ENCODE data around the gene SOCS4.
"Not testable (repeated sequence)": the region's sequence is repeated elsewhere in the genome, so short reads cannot be mapped to it uniquely, and the experiment has no call there.

Gene SOCS4, protein sequence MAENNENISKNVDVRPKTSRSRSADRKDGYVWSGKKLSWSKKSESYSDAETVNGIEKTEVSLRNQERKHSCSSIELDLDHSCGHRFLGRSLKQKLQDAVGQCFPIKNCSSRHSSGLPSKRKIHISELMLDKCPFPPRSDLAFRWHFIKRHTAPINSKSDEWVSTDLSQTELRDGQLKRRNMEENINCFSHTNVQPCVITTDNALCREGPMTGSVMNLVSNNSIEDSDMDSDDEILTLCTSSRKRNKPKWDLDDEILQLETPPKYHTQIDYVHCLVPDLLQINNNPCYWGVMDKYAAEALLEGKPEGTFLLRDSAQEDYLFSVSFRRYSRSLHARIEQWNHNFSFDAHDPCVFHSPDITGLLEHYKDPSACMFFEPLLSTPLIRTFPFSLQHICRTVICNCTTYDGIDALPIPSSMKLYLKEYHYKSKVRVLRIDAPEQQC

DNA sequence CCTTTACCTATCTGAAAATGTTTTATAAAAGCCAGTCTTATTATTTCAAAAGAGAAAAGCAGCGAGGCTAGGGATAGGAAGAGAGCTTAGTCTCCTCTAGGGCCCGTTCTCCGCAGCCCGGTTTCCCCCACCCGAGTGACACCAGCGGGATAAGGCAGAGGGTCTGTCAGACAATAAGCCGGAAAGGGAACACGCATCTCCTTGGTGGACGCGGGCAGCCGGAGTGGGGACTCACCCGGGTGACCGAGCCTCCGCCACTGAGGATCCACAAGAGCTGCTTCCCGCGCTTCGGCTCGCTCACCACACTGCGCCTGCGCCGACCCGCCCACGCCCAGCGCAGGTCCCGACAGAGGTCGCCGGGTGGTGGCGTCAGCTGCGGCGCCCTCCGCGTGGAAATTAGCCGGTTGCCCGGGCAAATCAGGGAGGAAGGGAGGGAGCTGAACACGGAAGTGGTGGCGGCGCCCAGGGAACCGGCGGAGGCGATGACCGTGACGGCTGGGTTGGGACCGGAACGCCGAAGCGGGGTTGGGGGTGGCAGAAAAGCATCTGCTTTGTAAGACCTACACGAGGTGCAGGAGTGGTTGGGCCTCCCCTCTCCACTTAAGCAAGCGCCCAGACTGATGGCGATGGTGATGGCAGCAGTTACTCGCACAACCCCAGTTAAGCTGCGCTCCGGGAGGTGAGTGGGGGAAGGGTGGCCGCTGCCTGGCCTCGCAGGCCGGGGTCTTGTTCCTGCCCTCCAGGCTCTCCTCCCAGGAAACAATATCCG lies at the start of gene SOCS4, which contains the start of gene WDHD1:
Gene SOCS4, plus strand, starts transcription at position 444 of the 769 bp plus-strand sequence. CDS start 15,806 bp downstream, outside the sequence.
Gene WDHD1, minus strand, starts transcription at position 307 of the 769 bp plus-strand sequence. CDS start 312 bp downstream, outside the sequence.
- peak; percentile 93 to 94 for ATAC-seq

DNA sequence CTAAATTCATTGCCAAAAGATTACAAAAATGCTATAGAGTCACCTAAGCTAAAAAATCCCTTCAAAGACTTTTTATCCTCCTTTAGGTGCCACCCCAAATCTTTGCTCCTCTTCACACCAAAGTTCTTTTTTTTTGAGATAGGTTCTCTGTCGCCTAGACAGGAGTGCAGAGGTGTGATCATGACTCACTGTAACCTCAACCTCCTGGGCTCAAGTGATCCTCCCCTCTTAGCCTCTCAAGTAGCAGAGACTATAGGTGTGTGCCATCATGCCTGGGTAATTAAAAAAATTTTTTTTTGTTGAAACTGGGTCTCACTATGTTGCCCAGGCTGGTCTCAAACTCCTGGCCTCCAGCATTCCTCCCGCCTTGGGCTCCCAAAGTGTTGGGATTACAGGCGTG lies 48.0 kb upstream of the SOCS4 start:
- peak in 1 of 2 donors; percentile 27 for ATAC-seq

DNA sequence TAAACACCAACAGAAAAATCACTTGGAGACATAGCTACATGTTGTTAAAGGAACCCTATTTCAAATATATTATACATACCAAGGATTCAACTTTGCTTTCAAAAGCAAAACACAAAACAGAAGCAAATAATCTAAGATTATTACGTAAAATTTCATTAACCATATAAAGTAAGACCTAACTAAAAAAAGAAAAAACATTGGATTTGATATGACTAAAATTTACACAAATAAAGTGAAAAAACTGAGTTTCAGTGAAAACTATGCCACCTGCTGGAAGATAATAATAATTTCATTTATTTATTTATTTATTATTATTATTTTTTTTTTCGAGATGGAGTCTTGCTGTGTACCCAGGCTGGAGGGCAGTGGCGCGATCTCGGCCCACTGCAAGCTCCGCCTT lies 45.3 kb upstream of the SOCS4 start:
- ATAC-seq = no peak

DNA sequence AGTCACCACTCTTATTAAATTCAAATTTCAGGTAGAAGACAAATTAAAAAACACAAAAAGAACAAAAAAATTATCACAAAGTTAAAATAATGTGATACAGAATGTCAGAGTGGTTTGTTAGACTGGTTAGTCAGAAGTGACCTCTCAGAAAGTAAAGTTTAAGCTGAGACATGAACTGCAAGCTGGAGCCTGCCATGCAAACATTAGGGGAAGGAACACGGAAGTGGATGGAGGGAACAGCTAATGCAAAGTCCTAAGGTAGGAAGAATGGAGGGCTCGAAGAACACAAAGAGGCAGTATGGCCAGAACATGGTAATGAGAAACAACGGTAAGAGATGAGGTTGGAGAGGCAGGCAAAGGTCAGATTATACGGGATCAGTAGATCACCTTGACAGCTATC lies 41.9 kb upstream of the SOCS4 start:
- ATAC-seq = no peak

DNA sequence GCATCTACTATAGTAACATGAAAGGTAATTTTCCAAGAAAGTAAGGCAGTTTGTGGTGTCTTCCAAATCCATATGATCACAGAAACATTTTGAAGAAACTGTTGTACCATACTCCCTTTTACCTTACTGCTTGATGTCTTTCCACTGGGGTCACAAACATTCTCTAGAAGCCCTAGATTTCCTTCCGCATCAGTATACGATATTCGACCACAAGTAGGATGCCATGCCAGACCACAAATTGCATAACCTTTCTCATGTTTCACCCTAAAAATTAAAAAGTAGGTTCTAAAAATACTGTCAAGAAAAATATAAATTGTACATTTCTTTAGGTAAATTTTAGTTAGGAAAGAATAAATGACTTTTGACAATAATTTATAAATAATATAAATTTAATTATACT lies 26.7 kb upstream of the SOCS4 start:
- ATAC-seq = no peak

DNA sequence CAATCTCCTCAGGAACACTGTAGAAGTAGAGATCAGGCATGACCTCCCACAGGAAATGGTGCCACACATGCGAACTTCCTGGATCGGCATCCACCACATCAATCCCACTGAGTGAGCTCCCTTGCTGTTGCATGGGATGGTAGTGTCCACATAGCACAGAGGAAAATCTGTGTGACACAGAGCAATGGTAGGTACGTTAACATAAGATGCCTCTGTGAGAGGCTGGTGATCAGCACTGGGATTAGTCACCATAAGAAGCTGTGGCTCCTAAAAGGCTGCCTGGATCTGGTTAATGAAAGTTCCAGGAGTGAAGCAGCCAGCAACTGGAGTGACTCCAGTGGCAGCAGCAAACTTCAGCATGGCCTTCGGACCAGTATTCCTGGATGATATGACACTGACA lies 22.0 kb upstream of the SOCS4 start:
- no peak for ATAC-seq

DNA sequence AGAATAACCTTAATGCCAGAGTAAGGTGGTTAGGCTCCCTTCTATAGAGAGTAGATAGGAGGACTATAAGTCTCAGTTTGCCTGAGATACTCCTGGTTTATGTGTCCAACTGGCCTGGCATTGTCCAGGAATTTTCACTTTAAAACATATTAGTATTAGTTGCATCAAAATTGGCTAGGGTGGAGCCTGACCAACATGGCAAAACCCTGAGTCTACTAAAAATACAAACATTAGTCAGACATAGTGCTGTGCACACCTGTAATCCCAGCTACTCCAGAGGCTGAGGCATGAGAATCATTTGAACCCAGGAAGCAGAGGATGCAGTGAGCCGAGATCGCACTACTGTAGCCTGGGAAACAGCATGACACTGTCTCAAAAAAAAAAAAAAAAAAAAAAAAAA lies 12.0 kb upstream of the SOCS4 start:
- ATAC-seq = no peak

DNA sequence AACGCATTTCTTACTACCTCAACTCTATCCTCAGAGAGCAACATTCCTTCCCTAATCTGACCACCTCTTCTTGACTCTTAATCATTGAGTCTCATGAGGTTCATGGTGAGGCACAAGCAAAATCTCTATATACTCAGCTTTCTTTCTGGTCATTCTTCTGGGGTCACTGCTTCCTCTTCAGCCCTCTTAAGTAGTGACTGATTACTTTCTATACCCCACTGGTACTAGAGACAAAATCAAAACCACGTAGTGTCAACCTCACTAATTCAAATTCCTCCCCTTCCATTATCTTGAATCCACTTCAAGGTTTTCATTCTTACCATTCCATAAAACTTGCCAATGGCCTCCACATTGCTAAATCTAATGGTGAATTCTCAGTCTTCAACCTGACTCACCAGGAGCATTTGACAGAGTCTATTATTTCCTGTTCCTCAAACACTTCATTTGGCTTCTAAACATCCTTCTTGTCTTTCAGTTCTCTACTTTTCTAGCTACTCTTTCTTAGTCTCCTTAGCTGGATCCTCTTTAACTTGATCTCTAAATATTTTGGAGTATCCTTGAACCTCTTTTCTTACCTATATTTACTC lies 7.0 kb upstream of the SOCS4 start:
- ATAC-seq = no peak

DNA sequence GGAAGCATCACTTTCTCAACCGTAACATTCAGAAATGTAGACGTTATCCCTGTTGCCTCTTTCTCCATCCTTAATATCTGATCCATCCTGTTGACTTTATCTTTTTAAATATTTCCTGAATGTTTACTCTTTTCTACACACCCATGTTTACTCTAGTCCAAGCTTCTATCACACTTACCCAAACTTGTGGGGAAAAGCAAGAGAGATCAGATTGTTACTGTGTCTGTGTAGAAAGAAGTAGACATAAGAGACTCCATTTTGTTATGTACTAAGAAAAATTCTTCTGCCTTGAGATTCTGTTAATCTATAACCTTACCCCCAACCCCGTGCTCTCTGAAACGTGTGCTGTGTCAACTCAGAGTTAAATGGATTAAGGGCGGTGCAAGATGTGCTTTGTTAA lies 2.7 kb upstream of the SOCS4 start:
- not testable (repeated sequence) for ATAC-seq

DNA sequence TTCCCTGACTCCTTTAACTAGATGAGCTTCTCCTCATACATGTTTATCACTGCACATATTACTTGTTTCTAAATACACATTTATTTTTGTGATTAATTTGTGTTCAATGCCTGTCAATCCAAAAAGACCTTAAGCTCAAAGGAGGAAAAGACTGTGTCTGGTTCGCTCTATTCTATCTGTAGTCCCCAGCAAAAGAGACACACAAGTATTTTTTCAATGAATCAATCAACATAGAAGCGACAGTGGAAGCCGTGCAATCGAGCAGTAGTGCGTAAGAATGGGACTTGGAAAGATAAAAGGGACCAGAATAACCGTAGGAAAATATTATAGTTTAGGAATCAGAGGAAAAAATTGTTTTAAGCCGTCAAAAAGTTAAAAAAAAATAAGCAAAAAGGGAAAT lies 1.1 kb upstream of the SOCS4 start:
- ATAC-seq = no peak

DNA sequence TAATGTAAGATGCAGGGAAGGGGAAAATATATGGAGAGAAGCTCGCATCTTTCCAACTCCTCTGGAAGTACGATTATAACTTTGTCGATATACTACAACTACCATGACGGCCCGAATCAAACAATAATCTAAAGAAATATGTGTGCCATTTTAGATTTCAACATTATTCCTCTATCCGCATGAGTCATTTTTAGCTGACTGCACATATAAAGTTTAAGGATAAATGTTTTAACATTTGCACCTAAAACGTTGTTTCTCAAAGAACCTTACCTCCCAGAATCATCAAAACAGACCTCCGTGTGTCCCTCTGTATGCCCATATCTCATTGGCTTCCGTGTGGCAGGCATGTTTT lies 619 bp upstream of the SOCS4 start:
- no peak for ATAC-seq

DNA sequence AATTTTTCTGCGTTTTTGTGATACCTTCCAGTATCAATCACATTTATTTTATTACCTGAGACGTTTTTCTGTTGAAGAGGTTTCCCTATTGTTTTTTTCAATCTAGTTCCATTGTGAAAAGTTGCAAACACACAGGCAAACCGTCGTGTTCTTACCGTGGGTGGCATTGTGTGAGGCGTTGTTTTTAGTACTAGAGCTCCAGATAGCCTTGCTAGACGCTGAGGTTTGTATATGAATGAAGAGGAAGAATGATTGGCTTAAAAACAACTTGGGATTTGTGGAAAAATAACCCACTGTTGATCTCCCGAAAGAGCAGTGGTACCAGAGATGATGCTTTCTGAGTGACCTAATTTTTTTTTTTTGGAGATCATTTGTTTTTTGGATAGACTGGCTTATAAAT lies 1.0 kb downstream of the SOCS4 start:
- ATAC-seq = no peak

DNA sequence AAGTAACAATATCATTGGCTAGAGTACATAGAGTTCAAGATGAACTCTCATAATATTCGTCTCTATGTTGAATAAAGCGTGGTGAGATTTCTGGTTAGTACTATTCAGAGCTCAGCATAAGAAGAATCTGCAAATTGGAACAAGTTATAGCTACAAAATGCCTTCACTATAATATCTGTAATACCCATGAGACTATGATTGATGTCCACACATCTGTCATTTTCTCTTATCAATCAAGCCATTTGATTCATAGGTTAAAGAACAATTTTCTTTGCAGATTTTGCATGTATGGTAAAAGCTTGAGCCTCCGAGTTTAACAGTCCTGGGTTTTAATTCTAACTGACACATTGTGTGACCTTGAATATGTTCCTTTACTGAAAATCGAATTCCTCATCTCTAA lies 1.4 kb downstream of the SOCS4 start:
- ATAC-seq = no peak

DNA sequence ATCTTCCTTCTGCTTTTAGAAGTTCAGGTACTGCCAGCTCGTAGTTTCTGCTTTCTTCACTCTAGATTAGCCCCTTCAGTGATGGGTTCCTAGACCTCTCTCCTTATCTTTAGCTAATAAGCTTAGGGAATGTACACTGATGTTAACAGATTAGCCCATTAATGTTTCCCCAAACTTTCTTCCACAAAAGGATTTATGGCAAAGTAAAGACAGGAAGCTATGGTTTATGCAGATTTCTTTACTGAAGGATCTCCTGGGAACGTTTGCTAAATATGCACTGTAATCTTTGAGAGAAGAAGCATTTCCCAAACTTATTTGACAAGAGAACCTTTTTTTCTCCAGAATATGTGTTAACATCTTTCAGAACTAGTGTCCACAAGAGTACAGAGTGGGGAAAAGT lies 4.2 kb downstream of the SOCS4 start:
- no peak for ATAC-seq

DNA sequence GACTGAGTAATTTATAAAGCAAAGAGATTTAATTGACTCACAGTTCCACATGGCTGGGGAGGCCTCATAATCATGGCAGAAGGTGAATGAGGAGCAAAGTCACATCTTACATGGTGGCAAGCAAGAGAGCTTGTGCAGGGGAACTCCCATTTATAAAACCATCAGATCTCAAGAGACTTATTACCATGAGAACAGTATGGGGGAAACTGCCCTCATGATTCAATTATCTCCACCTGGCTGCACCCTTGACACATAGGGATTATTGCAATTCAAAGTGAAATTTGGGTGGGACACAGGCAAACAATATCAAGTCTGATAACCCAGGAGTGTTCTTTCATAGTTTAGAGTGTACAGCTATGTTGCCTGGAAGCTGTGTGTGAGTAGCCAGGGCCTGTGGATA lies 11.0 kb downstream of the SOCS4 start:
- not testable (repeated sequence) for ATAC-seq

DNA sequence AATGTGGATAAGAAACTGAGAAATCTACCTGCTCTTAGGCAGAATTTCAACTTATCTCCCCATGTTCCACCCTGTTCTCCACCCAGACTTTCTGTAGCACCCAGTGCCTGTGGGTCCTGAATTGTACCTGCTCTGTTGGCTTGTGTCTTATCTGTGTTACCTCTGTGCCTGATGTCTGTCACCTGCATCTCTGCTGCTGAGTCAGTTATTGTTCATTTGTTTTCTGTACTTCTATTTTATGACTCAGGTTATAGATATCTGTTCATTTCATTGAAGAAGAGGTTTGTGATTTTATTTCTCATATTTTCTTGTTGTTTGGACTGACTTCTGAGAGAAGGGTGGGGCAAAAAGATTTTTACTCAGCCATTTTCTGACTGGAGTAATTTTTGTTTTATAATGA lies 11.7 kb downstream of the SOCS4 start:
- ATAC-seq = peak; percentile 86 to 95

DNA sequence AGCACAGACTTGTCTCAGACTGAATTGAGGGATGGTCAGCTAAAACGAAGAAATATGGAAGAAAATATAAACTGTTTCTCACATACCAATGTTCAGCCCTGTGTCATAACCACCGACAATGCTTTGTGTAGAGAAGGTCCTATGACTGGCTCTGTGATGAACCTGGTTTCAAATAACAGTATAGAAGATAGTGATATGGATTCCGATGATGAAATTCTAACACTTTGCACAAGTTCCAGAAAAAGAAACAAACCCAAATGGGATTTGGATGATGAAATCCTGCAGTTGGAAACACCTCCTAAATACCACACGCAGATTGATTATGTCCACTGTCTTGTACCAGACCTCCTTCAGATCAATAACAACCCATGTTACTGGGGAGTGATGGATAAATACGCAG lies 16.5 kb downstream of the SOCS4 start:
- no peak for ATAC-seq

DNA sequence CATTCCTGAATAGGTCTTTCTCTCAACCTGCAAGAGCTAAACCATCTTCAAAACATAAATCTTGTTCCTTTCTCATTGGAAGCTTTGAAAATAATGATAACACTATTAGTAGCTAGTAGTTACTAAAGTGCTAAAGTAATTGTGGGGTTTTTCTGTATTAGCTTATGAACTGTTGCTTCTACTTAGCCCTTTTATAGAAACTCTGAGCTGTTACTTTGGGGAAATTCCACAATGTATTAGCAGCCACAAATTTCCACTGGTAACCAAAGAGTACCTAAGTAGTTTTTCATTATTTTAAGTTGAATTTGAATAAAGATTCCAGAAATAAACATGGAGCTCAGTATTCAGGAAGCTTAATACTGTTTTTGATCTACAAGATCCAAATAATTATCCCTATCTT lies 18.1 kb downstream of the SOCS4 start:
- ATAC-seq = peak in 1 of 2 donors; percentile 66

DNA sequence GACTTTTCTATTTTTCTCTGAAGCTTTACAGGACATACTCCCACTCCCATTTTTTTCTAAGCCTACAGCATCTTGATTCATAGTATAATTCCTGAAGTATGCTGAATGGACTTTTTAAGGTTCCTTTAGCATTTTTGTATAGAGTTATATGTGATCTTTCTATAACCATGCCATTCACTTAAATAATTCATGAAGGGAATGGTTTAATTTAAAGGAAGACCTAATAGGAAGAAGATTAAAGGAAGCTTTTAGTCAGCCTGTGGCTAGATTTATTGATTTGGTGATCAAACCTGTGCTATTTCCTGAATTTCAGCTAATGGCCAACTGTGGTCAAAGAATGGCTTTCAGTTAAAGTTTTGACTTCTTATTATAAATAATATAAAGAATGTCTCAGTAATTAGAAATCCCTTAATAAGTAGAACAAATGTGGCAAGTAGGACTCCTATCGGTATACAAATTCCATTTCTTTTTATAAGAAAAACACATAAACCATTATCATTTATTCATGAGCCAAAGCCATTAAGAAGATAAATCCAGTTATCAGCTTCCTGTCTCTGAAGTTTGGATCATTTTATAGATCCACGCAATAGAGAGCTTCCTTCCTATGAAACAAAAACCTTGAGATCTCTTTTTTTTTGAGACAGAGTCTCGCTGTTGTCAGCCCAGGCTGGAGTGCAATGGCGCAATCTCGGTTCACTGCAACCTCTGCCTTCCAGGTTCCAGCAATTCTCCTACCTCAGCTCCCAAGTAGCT lies 20.4 kb downstream of the SOCS4 start:
- no peak for ATAC-seq

DNA sequence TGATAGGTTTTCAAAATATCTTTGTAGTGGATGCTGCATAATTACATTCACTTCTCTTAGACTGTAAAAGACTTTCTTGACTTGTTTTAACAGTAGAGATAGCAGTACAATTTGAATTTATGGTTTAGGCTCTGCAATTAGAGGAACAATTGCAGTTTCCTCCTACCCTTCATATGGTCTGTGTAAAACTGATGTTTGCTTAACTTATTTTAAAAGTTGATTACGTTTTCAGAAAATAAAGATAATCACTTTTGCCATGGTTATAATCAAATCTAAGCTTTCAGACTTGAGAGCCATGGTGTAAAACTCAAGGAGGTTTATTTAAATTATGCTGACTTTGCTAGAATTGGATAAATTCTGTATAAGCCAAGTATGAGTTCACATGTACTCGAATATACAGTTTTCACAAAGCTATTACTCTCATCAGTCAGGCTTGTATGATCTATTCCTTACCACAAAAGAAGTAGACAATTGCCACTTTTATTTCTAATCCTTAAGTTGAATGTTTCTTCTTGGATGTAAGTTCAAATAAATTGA lies 21.9 kb downstream of the SOCS4 start:
- no peak for ATAC-seq

DNA sequence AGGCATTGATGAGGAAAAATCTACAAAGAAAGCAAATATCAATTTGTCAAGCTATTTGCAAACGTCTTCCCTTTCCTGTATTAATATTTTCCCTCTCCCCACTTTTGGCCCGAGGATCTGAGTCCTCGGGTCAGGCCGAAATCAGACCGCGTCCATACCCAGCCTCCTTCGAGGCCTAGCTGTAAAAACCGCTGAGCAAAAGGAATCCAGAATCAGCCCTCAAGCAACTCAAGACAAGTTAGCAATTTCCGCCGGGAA lies 24.1 kb downstream of the SOCS4 start:
- peak; percentile 1 to 2 for ATAC-seq

DNA sequence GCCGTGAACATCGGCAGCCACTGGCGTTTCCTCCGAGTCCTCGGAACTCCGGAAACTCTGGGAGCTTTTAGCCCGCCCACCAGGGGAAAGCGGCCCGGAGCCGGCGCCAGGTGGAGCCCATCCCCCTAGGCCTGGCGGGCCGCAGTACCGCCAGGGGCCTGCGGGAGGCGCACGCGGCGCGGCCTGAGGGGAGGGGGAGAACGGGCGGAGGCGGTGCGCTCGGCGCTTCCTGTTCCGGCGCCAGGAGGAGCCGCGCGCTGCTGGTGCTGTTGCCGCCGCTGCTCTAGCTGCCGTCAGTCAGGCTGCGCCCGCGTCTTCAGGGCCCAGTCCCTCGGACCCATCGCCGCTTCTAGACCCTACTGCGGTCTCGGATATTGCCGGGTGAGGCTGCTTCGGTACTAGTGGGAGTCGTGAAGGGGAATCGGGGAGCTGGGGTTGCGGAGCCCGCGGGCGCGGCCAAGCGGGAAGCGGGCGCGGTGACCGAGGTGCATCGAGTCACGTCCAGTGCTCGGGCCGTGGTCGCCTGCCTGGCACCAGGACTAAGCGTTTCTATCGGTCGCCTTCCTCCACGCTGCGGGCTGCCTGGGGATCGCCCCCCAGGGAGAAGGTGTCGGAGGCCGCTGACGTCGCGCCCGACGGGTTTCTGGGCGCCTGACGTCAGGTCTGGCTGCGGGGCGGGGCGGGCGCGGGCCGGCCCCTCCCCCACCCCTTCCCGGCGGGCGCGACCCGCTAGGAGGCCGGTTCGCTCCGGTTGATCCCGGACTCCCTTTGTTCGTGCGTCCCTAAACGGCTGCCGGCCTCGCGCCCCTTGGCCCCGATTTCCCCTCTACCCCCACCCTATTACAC lies 24.6 kb downstream of the SOCS4 start, which contains the start of gene MAPK1IP1L:
Gene MAPK1IP1L, plus strand, starts transcription at position 225 of the 846 bp plus-strand sequence. CDS start 10,037 bp downstream, outside the sequence.
- peak; percentile 89 to 92 for ATAC-seq

All from activated CD4-positive, CD25-positive, alpha-beta regulatory T cell treated with anti-CD3 and anti-CD28 coated beads, Interleukin-2, amount 50 U/mL, for 24 hours (primary cell).